Measurements from ENCODE around the gene PARP8. TPM values are rescaled to one million over a fixed set of nuclear protein-coding genes. Genes with fewer than 3 reads are reported as not detected.
"Not testable (repeated sequence)": the region's sequence is repeated elsewhere in the genome, so short reads cannot be mapped to it uniquely, and the experiment has no call there.

Gene PARP8
- total RNA-seq, 2 donors from 2014 or later = 58.2 to 62.5 TPM

GRCh38 chr5:50749873-50750272, 83.4 kb downstream of the PARP8 start:
- ATAC-seq (no peak), DNase-seq (ENCODE audit: low spot score) (no peak)
- Mint-ChIP-seq H3K36me3 (peaks cover 7% of the 10 kb centered on the region), H3K4me3 (peak overlapping the region; percentile 57), H3K9me3 (no peaks in the 10 kb centered on the region), H3K27ac (peak overlapping the region; percentile 59 to 90), H3K4me1 (ENCODE audit: low read depth in 2 of 2) (peaks cover 32 to 59% of the 10 kb centered on the region in 2 donors), H3K27me3 (no peaks in the 10 kb centered on the region)

- no peak overlapping the region for H3K4me3 Mint-ChIP-seq
- H3K36me3 Mint-ChIP-seq = peaks cover 9% of the 10 kb centered on the region
- DNase-seq (ENCODE audit: low spot score) = peak; percentile 77
- peak overlapping the region; percentile 59 to 90 for H3K27ac Mint-ChIP-seq
- ATAC-seq = peak; percentile 83 to 86
- H3K4me1 Mint-ChIP-seq (ENCODE audit: low read depth in 2 of 2) = peaks cover 35 to 57% of the 10 kb centered on the region in 2 donors
- no peaks in the 10 kb centered on the region for H3K9me3 Mint-ChIP-seq
- H3K27me3 Mint-ChIP-seq = no peaks in the 10 kb centered on the region
Observed at GRCh38 chr5:50751064-50751657, 84.7 kb downstream of the PARP8 start.

DNA sequence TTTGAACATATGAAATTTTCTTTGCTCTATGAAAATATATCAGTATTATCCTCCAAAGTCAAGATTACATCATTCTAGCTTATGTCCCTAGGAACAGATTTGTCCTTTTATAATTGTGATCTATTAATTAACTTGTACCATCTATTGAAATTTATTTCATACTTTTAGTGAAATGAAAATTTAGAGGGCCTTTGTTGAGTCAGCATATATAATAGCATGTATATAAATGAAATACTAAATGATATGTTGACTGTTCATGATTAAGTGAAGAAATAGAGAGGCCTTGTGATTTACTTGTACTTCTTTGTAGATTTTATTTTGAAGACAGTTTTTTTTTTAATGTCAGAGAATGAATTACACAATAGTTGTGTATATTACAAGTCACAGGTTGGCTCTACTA, 86.4 kb downstream of the PARP8 start:
- ATAC-seq = no peak
- Mint-ChIP-seq H3K27ac (no peak overlapping the region), H3K27me3 (no peaks in the 10 kb centered on the region), H3K36me3 (peaks cover 8% of the 10 kb centered on the region), H3K9me3 (no peaks in the 10 kb centered on the region), H3K4me3 (no peak overlapping the region), H3K4me1 (ENCODE audit: low read depth in 2 of 2) (peaks cover 35 to 56% of the 10 kb centered on the region in 2 donors)
- DNase-seq (ENCODE audit: low spot score) = no peak

DNA sequence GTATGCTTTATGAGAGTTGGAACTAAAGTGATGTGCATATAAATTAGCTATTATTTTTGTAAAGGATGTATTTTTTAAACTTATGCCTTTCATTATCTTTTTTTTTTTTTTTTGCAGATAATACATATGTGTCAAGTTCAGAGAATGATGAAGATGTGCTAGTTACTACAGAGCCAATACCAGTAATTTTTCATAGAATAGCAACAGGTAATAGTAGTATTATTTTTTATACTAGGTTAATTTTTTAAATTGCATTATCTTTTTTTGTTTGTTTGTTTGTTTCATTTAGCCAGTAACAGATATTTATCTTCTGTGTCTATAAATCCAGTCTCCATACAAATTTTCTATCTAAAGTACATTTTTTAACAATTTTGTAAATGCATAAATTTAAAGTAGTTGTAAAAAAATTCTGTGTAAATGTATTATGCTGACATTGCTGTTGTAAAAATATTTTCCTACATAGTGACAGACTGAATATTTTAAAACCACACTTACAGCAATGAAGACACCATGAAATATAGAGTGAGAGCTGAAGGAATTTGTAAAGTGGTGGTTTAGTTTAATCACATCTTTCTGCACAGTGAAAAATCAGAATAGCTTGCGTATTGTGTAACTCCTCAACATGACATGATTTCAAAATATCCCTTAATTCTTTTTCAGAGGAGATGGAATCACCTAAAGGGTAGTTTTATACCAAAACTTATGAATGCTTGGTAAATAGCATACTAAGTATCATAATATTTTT, 93.3 kb downstream of the PARP8 start:
- peaks cover 15% of the 10 kb centered on the region for H3K36me3 Mint-ChIP-seq

GRCh38 chr5:50763351-50763750, 96.9 kb downstream of the PARP8 start:
- ATAC-seq (no peak), DNase-seq (ENCODE audit: low spot score) (no peak)
- peaks cover 21 to 23% of the 10 kb centered on the region in 2 donors for H3K4me1 Mint-ChIP-seq (ENCODE audit: low read depth in 2 of 2)
- no peaks in the 10 kb centered on the region for H3K9me3 Mint-ChIP-seq
- H3K4me3 Mint-ChIP-seq = no peak overlapping the region
- H3K27me3 Mint-ChIP-seq = no peaks in the 10 kb centered on the region
- peaks cover 16% of the 10 kb centered on the region for H3K36me3 Mint-ChIP-seq
- H3K27ac Mint-ChIP-seq = no peak overlapping the region

More for the DNA sequence above, 93.3 kb downstream of the PARP8 start:
- no peak overlapping the region for H3K27ac Mint-ChIP-seq
- no peaks in the 10 kb centered on the region for H3K9me3 Mint-ChIP-seq
- ATAC-seq (no peak), DNase-seq (ENCODE audit: low spot score) (no peak)
- peaks cover 28 to 32% of the 10 kb centered on the region in 2 donors for H3K4me1 Mint-ChIP-seq (ENCODE audit: low read depth in 2 of 2)
- H3K4me3 Mint-ChIP-seq = no peak overlapping the region
- H3K27me3 Mint-ChIP-seq = no peaks in the 10 kb centered on the region

DNA sequence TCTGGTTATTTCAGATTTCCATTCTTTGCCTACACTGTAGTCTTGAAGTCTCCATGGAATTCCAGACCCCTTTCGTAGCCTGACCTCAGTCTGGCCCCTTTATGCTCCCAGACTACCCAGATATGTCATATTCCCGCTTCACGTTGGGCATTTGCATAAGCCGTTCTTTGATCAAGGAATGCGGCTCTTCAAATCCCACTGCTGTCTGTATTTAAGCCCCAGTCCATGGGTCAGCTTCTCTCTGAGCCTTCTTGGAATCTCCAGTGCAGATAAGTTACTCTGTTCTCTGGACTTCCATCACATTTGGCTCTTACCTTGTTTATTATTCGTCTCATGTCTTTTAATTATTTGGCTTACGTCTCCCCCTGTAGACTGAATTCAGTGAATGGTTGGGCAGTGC, 97.4 kb downstream of the PARP8 start:
- ATAC-seq (no peak), DNase-seq (ENCODE audit: low spot score) (no peak)
- Mint-ChIP-seq H3K4me1 (ENCODE audit: low read depth in 2 of 2) (peaks cover 21 to 23% of the 10 kb centered on the region in 2 donors), H3K27me3 (no peaks in the 10 kb centered on the region), H3K27ac (peak overlapping the region in 1 of 2 donors; percentile 4), H3K9me3 (no peaks in the 10 kb centered on the region), H3K4me3 (no peak overlapping the region), H3K36me3 (peaks cover 16% of the 10 kb centered on the region)

- ATAC-seq = no peak
- H3K27me3 Mint-ChIP-seq = no peaks in the 10 kb centered on the region
- H3K4me1 Mint-ChIP-seq (ENCODE audit: low read depth in 2 of 2) = peaks cover 24% of the 10 kb centered on the region in 2 donors
- no peak overlapping the region for H3K4me3 Mint-ChIP-seq
- peaks cover 16% of the 10 kb centered on the region for H3K36me3 Mint-ChIP-seq
- DNase-seq (ENCODE audit: low spot score) = no peak
- no peaks in the 10 kb centered on the region for H3K9me3 Mint-ChIP-seq
- H3K27ac Mint-ChIP-seq = peak overlapping the region in 1 of 2 donors; percentile 79
Observed at GRCh38 chr5:50766042-50766441, 99.6 kb downstream of the PARP8 start.

DNA sequence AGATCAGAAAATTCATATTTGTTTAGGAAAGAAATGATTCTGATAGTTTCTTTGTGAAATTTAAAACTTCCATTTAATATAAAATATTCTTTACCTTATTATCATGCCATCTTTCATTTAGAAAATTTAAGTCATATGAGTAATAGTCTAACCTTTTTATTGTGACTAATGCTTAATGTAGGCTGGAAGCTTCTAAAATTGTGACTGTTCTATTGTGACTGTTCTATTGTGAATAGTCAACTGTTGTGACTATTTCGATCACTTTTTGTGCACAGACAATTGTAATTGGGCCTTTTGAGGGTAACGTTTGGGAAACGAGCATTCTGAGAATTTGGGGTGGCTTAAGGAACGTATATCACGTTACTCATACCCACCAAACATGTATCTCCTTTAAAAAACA, 100.0 kb downstream of the PARP8 start:
- DNase-seq (ENCODE audit: low spot score) = no peak
- no peak for ATAC-seq
- H3K27ac Mint-ChIP-seq = peak overlapping the region; percentile 25 to 47
- no peaks in the 10 kb centered on the region for H3K9me3 Mint-ChIP-seq
- H3K36me3 Mint-ChIP-seq = peaks cover 16% of the 10 kb centered on the region
- no peaks in the 10 kb centered on the region for H3K27me3 Mint-ChIP-seq
- H3K4me3 Mint-ChIP-seq = no peak overlapping the region
- H3K4me1 Mint-ChIP-seq (ENCODE audit: low read depth in 2 of 2) = peaks cover 23 to 24% of the 10 kb centered on the region in 2 donors

DNA sequence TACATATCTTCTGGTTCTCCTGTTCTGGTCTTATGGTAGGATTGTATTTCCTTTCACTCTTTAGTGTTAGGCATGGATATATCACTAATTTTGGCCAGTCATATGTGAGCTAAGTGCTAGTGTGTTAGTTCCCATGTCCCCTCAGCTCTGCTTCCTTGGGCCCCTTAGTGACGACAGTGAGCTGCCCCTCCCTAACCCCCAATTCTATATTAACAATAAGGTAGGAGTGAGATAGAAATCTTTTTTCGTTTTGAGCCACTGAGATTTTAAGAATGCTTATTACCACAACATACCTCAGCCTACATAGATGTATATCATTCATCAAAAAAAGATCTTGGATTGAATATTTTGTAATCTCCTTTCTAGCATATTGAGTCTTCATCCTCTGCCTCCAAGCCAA, 100.5 kb downstream of the PARP8 start:
- DNase-seq (ENCODE audit: low spot score) (no peak), ATAC-seq (no peak)
- Mint-ChIP-seq H3K27ac (peak overlapping the region; percentile 25 to 47), H3K4me3 (no peak overlapping the region), H3K36me3 (peaks cover 18% of the 10 kb centered on the region), H3K9me3 (peaks cover 2% of the 10 kb centered on the region), H3K4me1 (ENCODE audit: low read depth in 2 of 2) (peaks cover 27% of the 10 kb centered on the region in 2 donors), H3K27me3 (no peaks in the 10 kb centered on the region)

DNA sequence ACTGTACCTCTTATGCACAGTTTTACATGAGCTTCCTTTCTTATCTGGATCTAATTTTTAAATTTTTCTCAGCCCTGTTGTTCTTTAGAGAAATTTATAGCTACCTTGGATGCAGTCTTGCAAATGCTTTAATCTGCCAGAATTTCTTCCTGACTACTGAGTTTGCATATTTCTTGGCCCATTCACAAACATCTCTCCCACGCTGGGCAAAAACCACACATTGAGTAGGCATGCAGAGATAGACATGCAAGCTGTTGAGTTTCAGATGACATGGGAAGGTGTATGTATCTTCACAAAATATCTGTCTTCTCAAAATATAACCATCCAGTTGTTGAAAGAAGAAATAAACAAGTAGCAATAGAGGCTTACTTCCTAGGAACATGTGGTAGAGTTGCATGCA, 101.2 kb downstream of the PARP8 start:
- Mint-ChIP-seq H3K27me3 (no peaks in the 10 kb centered on the region), H3K9me3 (peaks cover 3% of the 10 kb centered on the region), H3K4me1 (ENCODE audit: low read depth in 2 of 2) (peaks cover 29% of the 10 kb centered on the region in 2 donors), H3K36me3 (peaks cover 21% of the 10 kb centered on the region), H3K27ac (peak overlapping the region; percentile 25 to 47), H3K4me3 (no peak overlapping the region)
- ATAC-seq = no peak
- DNase-seq (ENCODE audit: low spot score) = no peak

DNA sequence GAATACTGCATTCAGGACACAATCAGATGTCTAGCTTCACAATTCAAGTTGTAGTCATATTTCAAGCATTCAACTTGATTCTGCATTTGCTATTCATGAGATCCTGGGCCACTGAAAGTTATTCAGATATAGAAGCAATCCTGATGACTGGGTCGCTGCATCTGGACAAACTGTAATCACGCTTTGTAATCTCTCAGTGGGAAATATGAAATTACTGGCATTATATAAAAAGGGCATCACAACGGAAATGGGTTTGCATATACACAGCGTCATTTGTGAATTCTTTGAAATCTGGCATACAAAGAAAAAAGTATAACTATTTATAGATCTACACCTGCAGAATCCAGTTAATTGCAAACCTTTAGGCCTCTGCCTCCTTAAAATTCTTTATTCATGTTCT, 102.2 kb downstream of the PARP8 start:
- Mint-ChIP-seq H3K27ac (peak overlapping the region in 1 of 2 donors; percentile 74), H3K27me3 (no peaks in the 10 kb centered on the region), H3K4me3 (no peak overlapping the region), H3K4me1 (ENCODE audit: low read depth in 2 of 2) (peaks cover 37 to 38% of the 10 kb centered on the region in 2 donors), H3K9me3 (peaks cover 5% of the 10 kb centered on the region), H3K36me3 (peaks cover 31% of the 10 kb centered on the region)
- DNase-seq (ENCODE audit: low spot score) = no peak
- no peak for ATAC-seq

DNA sequence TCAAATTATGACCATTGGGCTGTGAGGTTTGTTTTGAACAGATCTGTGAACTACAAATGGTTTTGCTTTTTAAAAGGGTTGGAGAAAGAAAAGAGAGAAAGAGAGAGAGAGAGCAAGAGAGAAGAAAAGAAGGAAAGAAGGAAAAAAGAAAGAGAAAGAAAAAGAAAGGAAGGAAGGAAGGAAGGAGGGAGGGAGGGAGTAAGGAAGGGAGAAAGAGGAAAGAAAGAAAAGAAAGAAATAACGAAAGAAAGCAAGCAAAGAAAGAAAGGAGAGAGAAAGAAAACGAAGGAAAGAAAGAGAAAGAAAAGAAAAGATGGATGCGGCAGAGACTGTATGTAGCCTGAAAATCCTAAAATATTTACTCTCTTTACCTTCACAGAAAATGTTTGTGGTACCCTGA, 104.0 kb downstream of the PARP8 start:
- Mint-ChIP-seq H3K36me3 (peaks cover 28% of the 10 kb centered on the region), H3K27ac (no peak overlapping the region), H3K4me1 (ENCODE audit: low read depth in 2 of 2) (peaks cover 34% of the 10 kb centered on the region in 2 donors)

GRCh38 chr5:50774446-50775175, 108.2 kb downstream of the PARP8 start:
- H3K27ac Mint-ChIP-seq; H3K4me3 Mint-ChIP-seq; DNase-seq (ENCODE audit: low spot score); H3K27me3 Mint-ChIP-seq; ATAC-seq; H3K9me3 Mint-ChIP-seq: not testable (repeated sequence)
- Mint-ChIP-seq H3K4me1 (ENCODE audit: low read depth in 2 of 2) (peaks cover 32 to 35% of the 10 kb centered on the region in 2 donors), H3K36me3 (peaks cover 30% of the 10 kb centered on the region)

More for the DNA sequence above, 104.0 kb downstream of the PARP8 start:
- Mint-ChIP-seq H3K27me3 (no peaks in the 10 kb centered on the region), H3K9me3 (peaks cover 5% of the 10 kb centered on the region), H3K4me3 (no peak overlapping the region)
- ATAC-seq (no peak), DNase-seq (ENCODE audit: low spot score) (no peak)

GRCh38 chr5:50786073-50786472, 119.6 kb downstream of the PARP8 start:
- H3K4me1 Mint-ChIP-seq (ENCODE audit: low read depth in 2 of 2) = peaks cover 22 to 37% of the 10 kb centered on the region in 2 donors
- no peaks in the 10 kb centered on the region for H3K27me3 Mint-ChIP-seq
- H3K9me3 Mint-ChIP-seq = no peaks in the 10 kb centered on the region
- peak in 1 of 2 donors; percentile 41 for ATAC-seq
- peaks cover 21% of the 10 kb centered on the region for H3K36me3 Mint-ChIP-seq
- H3K4me3 Mint-ChIP-seq = no peak overlapping the region
- peak overlapping the region; percentile 1 to 4 for H3K27ac Mint-ChIP-seq
- no peak for DNase-seq (ENCODE audit: low spot score)
